ENCODE data around the gene YWHAH. TPM values are rescaled to one million over a fixed set of nuclear protein-coding genes. Genes with fewer than 3 reads are reported as not detected.

YWHAH gene
- polyA plus RNA-seq, 3 donors = 98.4 to 133 (median 110) TPM

GRCh38 chr22:31944700-31945442, 536 bp downstream of the YWHAH start:
- DNase-seq = peak; percentile 44

GRCh38 chr22:31945443-31945855, 1.1 kb downstream of the YWHAH start:
- no peak for DNase-seq

- DNase-seq = no peak
Measured at GRCh38 chr22:31945971-31946680, 1.8 kb downstream of the YWHAH start.

GRCh38 chr22:31947296-31947695, 3.0 kb downstream of the YWHAH start:
- DNase-seq = no peak

GRCh38 chr22:31948002-31948401, 3.7 kb downstream of the YWHAH start:
- DNase-seq = no peak

GRCh38 chr22:31950226-31950625, 5.9 kb downstream of the YWHAH start:
- no peak for DNase-seq

GRCh38 chr22:31951194-31952093, 7.1 kb downstream of the YWHAH start:
- DNase-seq = no peak

- no peak for DNase-seq
Measured at GRCh38 chr22:31952094-31952401, 7.7 kb downstream of the YWHAH start.

GRCh38 chr22:31952472-31952871, 8.1 kb downstream of the YWHAH start:
- DNase-seq = no peak

- no peak for DNase-seq
Measured at GRCh38 chr22:31953261-31953660, 8.9 kb downstream of the YWHAH start.

- DNase-seq = no peak
Measured at GRCh38 chr22:31954535-31955523, 10.5 kb downstream of the YWHAH start.

GRCh38 chr22:31956360-31956759, 12.0 kb downstream of the YWHAH start:
- DNase-seq = no peak

GRCh38 chr22:31957970-31958594, 13.7 kb downstream of the YWHAH start:
- DNase-seq = no peak

- DNase-seq = no peak
Measured at GRCh38 chr22:31958625-31959239, 14.4 kb downstream of the YWHAH start.

GRCh38 chr22:31960767-31961166, 16.4 kb downstream of the YWHAH start:
- DNase-seq = no peak

GRCh38 chr22:31962387-31963125, 18.2 kb downstream of the YWHAH start:
- DNase-seq = no peak

- DNase-seq = no peak
Measured at GRCh38 chr22:31968022-31968421, 23.7 kb downstream of the YWHAH start.

GRCh38 chr22:31969789-31970489, 25.6 kb downstream of the YWHAH start:
- DNase-seq = peak; percentile 76

Data from renal pelvis (tissue), 4 donors.